GM10248 (cell line): ENCODE results near the gene WNT11.
"Not testable (repeated sequence)": the region's sequence is repeated elsewhere in the genome, so short reads cannot be mapped to it uniquely, and the experiment has no call there.

Experiments
- CTCF ChIA-PET: fragments of 300-600 bp; sonication (Branson Sonifier 250); formaldehyde crosslinking; extraction: SDS; loops from one replicate; lab custom pipeline; 2021; ENCODE audit warnings: antibody characterized with exemption; lab: Yijun Ruan, JAX
- POLR2A ChIA-PET: fragments of 350-650 bp; sonication (Branson Sonifier 250); formaldehyde crosslinking; extraction: SDS; loops from one replicate; lab custom pipeline; 2020; ENCODE audit warnings: antibody characterized with exemption; lab: Yijun Ruan, JAX
- DNase-seq: peaks from one replicate; pipeline ENCODE4 v3.0.0; 2012; ENCODE audit errors: extremely low spot score
- CTCF ChIP-seq: IDR thresholded peaks from 2 replicates; pipeline ENCODE4 v1.5.1; 2012; ENCODE audit warnings: mild to moderate bottlenecking, low read depth; ENCODE audit errors: extremely low read depth, missing control alignments, control extremely low read depth

The WNT11 gene

GRCh38 chr11:76200006-76200940, 6.0 kb downstream of the WNT11 start:
- no peak for TF ChIP-seq CTCF
- POLR2A ChIA-PET = no interaction called here
- CTCF ChIA-PET = interaction anchor here (1.4 to 6.2 kb wide), 3 partner anchors 8 to 119 kb away, joined by 3 to 60 read pairs (median 10); no protein-coding TSS in a partner anchor
- no peak for DNase-seq

GRCh38 chr11:76198691-76199090, 7.6 kb downstream of the WNT11 start:
- POLR2A ChIA-PET = not testable (repeated sequence)
- CTCF ChIA-PET = interaction anchor here (1.4 to 6.2 kb wide), 3 partner anchors 10 to 21 kb away, joined by 3 to 60 read pairs (median 5); no protein-coding TSS in a partner anchor

GRCh38 chr11:76197941-76198640, 8.2 kb downstream of the WNT11 start:
- no peak for TF ChIP-seq CTCF
- POLR2A ChIA-PET = no interaction called here
- no peak for DNase-seq
- CTCF ChIA-PET = interaction anchor here (1.7 to 6.2 kb wide), 2 partner anchors 11 to 21 kb away, joined by 5 to 60 read pairs; no protein-coding TSS in a partner anchor

More at GRCh38 chr11:76198691-76199090, 7.6 kb downstream of the WNT11 start:
- not testable (repeated sequence) for DNase-seq

DNA sequence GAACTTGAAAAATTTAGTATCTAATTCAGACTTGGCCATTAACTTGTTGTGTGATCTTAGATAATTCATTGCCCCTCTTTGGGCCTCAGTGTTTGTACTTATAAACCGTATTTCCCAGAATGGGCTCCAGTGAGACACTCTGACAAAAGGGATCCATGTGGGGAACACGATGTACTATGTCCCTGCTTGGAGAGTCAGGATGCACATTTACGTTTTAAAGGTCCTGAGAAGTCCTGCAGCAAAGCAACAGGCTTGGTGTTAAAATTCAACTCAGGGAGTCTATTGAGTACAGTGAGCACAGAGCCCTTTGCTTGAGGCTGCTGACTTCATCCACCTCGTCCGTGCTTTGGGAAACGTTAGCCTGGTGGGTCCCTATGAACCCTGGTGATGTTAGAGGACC, 9.0 kb downstream of the WNT11 start:
- no peak for DNase-seq
- no peak for TF ChIP-seq CTCF
- ChIA-PET CTCF (interaction anchor here (6.2 kb wide), 1 partner anchor 11 kb away, joined by 60 read pairs; no protein-coding TSS in a partner anchor), POLR2A (no interaction called here)

- no peak for TF ChIP-seq CTCF
- no peak for DNase-seq
- ChIA-PET CTCF (interaction anchor here (6.2 kb wide), 1 partner anchor 12 kb away, joined by 60 read pairs; no protein-coding TSS in a partner anchor), POLR2A (no interaction called here)
Measured at GRCh38 chr11:76196849-76197248, 9.5 kb downstream of the WNT11 start.

GRCh38 chr11:76194872-76195668, 11.2 kb downstream of the WNT11 start:
- no peak for DNase-seq
- ChIA-PET CTCF (interaction anchor here (1.2 to 6.2 kb wide), 2 partner anchors 14 to 124 kb away, joined by 3 to 60 read pairs; no protein-coding TSS in a partner anchor), POLR2A (no interaction called here)
- TF ChIP-seq CTCF = no peak
